HEK293 (cell line): ENCODE measurements around the gene C19orf25.
A peak's percentile ranks its signal among the peaks of the same experiment; 100 is the strongest.

Experiments
- CTCF ChIA-PET: fragments of 350-600 bp; formaldehyde crosslinking; extraction: SDS; loops from one replicate; lab custom pipeline; 2021; ENCODE audit warnings: antibody characterized with exemption; lab: Yijun Ruan, JAX
- POLR2A ChIA-PET: fragments of 300-600 bp; formaldehyde crosslinking; extraction: SDS; loops from one replicate; lab custom pipeline; 2020; ENCODE audit warnings: antibody characterized with exemption, inconsistent platforms; lab: Yijun Ruan, JAX
- H3K27ac ChIP-seq: fragments of 200-500 bp; sonication (Bioruptor generic); 2 replicates; pipeline ENCODE4 v1.5.1; 2014; ENCODE audit warnings: low read depth, low read length, control low read depth, inconsistent platforms; ENCODE audit errors: extremely low read depth
- H3K36me3 ChIP-seq, 2 experiments: fragments of 200-500 bp in 1 of 2; sonication (Bioruptor generic) in 1 of 2; 1 replicate in 1 of 2; 2 replicates in 1 of 2; pipeline ENCODE4 v1.5.1; 2014 to 2017; ENCODE audit warnings: inconsistent platforms in 2 of 2, low read length in 2 of 2; ENCODE audit not compliant: control insufficient read depth in 2 of 2, insufficient read depth in 1 of 2
- H3K4me1 ChIP-seq: fragments of 200-500 bp; sonication (Bioruptor generic); 2 replicates; pipeline ENCODE4 v1.5.1; 2014; ENCODE audit warnings: mild to moderate bottlenecking, low read length, inconsistent platforms; ENCODE audit not compliant: control insufficient read depth, insufficient read depth
- H3K4me3 ChIP-seq: 2 replicates; pipeline ENCODE4 v1.5.1; 2011; ENCODE audit warnings: low read depth, mild to moderate bottlenecking, control low read depth, low read length, moderate library complexity
- H3K9me3 ChIP-seq: fragments of 200-500 bp; sonication (Bioruptor generic); 2 replicates; pipeline ENCODE4 v1.5.1; 2014; ENCODE audit warnings: low read depth, low read length, inconsistent platforms; ENCODE audit not compliant: control insufficient read depth, insufficient read depth
- GLI4 ChIP-seq: fragments of 450-650 bp; formaldehyde crosslinking; IDR thresholded peaks from 2 replicates; pipeline ENCODE4 v1.5.1; 2016; ENCODE audit warnings: missing biosample characterization, missing genetic modification characterization
- GLIS1 ChIP-seq: fragments of 450-650 bp; formaldehyde crosslinking; IDR thresholded peaks from 2 replicates; pipeline ENCODE4 v1.5.1; 2016; ENCODE audit warnings: missing biosample characterization, missing genetic modification characterization
- KLF9 ChIP-seq: fragments of 450-650 bp; formaldehyde crosslinking; IDR thresholded peaks from 2 replicates; pipeline ENCODE4 v1.5.1; 2016; ENCODE audit warnings: missing biosample characterization, missing genetic modification characterization, low read depth
- SETDB1 ChIP-seq: IDR thresholded peaks from one replicate; pipeline ENCODE4 v1.6.1; 2017; ENCODE audit warnings: mild to moderate bottlenecking, low read length, moderate library complexity, mixed read lengths; ENCODE audit not compliant: insufficient read length
- ZBTB21 ChIP-seq: fragments of 450-650 bp; formaldehyde crosslinking; IDR thresholded peaks from 2 replicates; pipeline ENCODE4 v1.5.1; 2017; ENCODE audit warnings: missing biosample characterization, missing genetic modification characterization
- ZBTB8A ChIP-seq: fragments of 450-650 bp; formaldehyde crosslinking; IDR thresholded peaks from 2 replicates; pipeline ENCODE4 v1.5.1; 2016; ENCODE audit warnings: missing biosample characterization, missing genetic modification characterization
- ZFP3 ChIP-seq: fragments of 450-650 bp; formaldehyde crosslinking; IDR thresholded peaks from 2 replicates; pipeline ENCODE4 v1.5.1; 2016; ENCODE audit warnings: low read depth, missing biosample characterization, missing genetic modification characterization
- ZNF132 ChIP-seq: fragments of 450-650 bp; formaldehyde crosslinking; IDR thresholded peaks from 2 replicates; pipeline ENCODE4 v1.5.1; 2017; ENCODE audit warnings: missing biosample characterization, missing genetic modification characterization, borderline replicate concordance
- ZNF146 ChIP-seq: fragments of 450-650 bp; formaldehyde crosslinking; IDR thresholded peaks from 2 replicates; pipeline ENCODE4 v1.5.1; 2016; ENCODE audit warnings: missing biosample characterization, missing genetic modification characterization
- ZNF24 ChIP-seq: fragments of 450-650 bp; formaldehyde crosslinking; IDR thresholded peaks from 2 replicates; pipeline ENCODE4 v1.5.1; 2016; ENCODE audit warnings: missing biosample characterization, missing genetic modification characterization
- ZNF292 ChIP-seq: fragments of 450-650 bp; formaldehyde crosslinking; IDR thresholded peaks from 2 replicates; pipeline ENCODE4 v1.5.1; 2016; ENCODE audit warnings: low read depth, missing biosample characterization, missing genetic modification characterization, borderline replicate concordance
- ZNF311 ChIP-seq: fragments of 450-650 bp; formaldehyde crosslinking; IDR thresholded peaks from 2 replicates; pipeline ENCODE4 v1.5.1; 2017; ENCODE audit warnings: missing biosample characterization, missing genetic modification characterization, borderline replicate concordance
- ZNF366 ChIP-seq: fragments of 450-650 bp; formaldehyde crosslinking; conservative IDR thresholded peaks from 2 replicates; pipeline ENCODE4 v1.5.1; 2016; ENCODE audit warnings: missing biosample characterization, missing genetic modification characterization
- ZNF423 ChIP-seq: fragments of 450-650 bp; formaldehyde crosslinking; IDR thresholded peaks from 2 replicates; pipeline ENCODE4 v1.5.1; 2016; ENCODE audit warnings: missing biosample characterization, missing genetic modification characterization
- ZNF548 ChIP-seq: fragments of 450-650 bp; formaldehyde crosslinking; IDR thresholded peaks from 2 replicates; pipeline ENCODE4 v1.5.1; 2016; ENCODE audit warnings: missing biosample characterization, missing genetic modification characterization
- ZNF549 ChIP-seq: fragments of 450-650 bp; IDR thresholded peaks from 2 replicates; pipeline ENCODE4 v1.5.1; 2018; ENCODE audit warnings: missing biosample characterization, missing genetic modification characterization, mild to moderate bottlenecking, inconsistent platforms, moderate library complexity
- ZNF596 ChIP-seq: fragments of 450-650 bp; IDR thresholded peaks from 2 replicates; pipeline ENCODE4 v1.5.0; 2018; ENCODE audit warnings: missing biosample characterization, mild to moderate bottlenecking, missing genetic modification characterization, moderate library complexity
- ZNF621 ChIP-seq: fragments of 450-650 bp; formaldehyde crosslinking; IDR thresholded peaks from 2 replicates; pipeline ENCODE4 v1.5.1; 2017; ENCODE audit warnings: missing biosample characterization, missing genetic modification characterization
- ZNF623 ChIP-seq: fragments of 450-650 bp; formaldehyde crosslinking; IDR thresholded peaks from 2 replicates; pipeline ENCODE4 v1.5.1; 2016; ENCODE audit warnings: missing biosample characterization, missing genetic modification characterization
- ZNF777 ChIP-seq: fragments of 450-650 bp; formaldehyde crosslinking; IDR thresholded peaks from 2 replicates; pipeline ENCODE4 v1.5.1; 2017; ENCODE audit warnings: missing biosample characterization, missing genetic modification characterization, borderline replicate concordance
- ZSCAN30 ChIP-seq: fragments of 450-650 bp; IDR thresholded peaks from 2 replicates; pipeline ENCODE4 v1.5.1; 2018; ENCODE audit warnings: missing biosample characterization, mild to moderate bottlenecking, missing genetic modification characterization, moderate library complexity
- TF ChIP-seq, protein P1 (sequence below): fragments of 450-650 bp; formaldehyde crosslinking; IDR thresholded peaks from 2 replicates; pipeline ENCODE4 v1.5.1; 2016; ENCODE audit warnings: missing biosample characterization, missing genetic modification characterization
- TF ChIP-seq, protein P2 (sequence below): fragments of 450-650 bp; formaldehyde crosslinking; IDR thresholded peaks from 2 replicates; pipeline ENCODE4 v1.5.0; 2017; ENCODE audit warnings: missing biosample characterization, missing genetic modification characterization, borderline replicate concordance
- TF ChIP-seq, protein P3 (sequence below): fragments of 450-650 bp; formaldehyde crosslinking; IDR thresholded peaks from 2 replicates; pipeline ENCODE4 v1.5.1; 2017; ENCODE audit warnings: missing biosample characterization, mild to moderate bottlenecking, missing genetic modification characterization, moderate library complexity

C19orf25 gene

DNA sequence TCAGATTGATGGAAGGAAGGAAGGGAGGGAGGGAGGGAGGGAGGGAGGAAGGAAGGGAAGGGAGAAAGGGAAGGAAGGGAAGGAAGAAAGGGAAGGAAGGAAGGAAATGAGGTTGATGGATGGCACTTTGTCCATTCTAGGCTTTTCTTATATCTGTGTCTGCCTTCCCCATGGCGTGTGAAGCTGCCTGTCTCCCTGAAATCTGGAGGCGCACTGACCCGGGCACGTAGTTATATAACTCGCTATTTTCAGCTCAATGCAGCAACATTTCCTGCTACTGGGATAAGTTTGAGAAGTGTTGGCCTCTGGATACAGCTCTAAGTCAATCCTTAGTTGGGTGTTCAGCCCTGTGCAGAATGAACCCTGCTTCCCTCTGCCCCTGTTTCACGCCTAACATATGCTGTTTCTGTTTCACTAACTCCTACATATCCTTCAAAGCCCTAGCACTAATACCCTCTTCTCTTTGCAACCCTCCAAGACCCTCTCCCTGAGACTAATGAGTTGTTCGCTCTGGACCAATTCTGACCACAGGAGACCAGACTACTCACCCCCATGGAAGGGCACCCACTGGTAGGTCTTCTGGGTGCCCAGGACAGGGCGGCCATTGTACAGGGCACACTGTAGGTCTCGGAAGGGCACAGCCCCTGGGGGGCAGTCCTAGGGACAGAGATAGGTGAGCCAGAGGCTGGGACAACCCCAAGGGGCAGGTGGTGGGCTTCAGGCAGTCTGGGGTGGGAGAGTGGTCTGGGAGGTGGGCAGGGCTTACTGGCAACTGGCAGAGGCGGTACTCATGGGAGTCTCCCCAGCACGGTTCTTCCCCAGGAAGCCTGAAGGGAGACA lies 30.8 kb upstream of the C19orf25 start (continued):
- TF ChIP-seq, protein P1, sequence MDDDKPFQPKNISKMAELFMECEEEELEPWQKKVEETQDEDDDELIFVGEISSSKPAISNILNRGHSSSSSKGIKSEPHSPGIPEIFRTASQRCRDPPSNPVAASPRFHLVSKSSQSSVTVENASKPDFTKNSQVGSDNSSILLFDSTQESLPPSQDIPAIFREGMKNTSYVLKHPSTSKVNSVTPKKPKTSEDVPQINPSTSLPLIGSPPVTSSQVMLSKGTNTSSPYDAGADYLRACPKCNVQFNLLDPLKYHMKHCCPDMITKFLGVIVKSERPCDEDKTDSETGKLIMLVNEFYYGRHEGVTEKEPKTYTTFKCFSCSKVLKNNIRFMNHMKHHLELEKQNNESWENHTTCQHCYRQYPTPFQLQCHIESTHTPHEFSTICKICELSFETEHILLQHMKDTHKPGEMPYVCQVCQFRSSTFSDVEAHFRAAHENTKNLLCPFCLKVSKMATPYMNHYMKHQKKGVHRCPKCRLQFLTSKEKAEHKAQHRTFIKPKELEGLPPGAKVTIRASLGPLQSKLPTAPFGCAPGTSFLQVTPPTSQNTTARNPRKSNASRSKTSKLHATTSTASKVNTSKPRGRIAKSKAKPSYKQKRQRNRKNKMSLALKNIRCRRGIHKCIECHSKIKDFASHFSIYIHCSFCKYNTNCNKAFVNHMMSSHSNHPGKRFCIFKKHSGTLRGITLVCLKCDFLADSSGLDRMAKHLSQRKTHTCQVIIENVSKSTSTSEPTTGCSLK (tag by site-specific recombination) = no peak
- TF ChIP-seq ZNF549 (tag by site-specific recombination) = no peak
- TF ChIP-seq ZNF146 (tag by site-specific recombination) = no peak
- no peak for TF ChIP-seq ZNF548 (tag by site-specific recombination)
- no peak for TF ChIP-seq ZNF621
- TF ChIP-seq GLI4 (tag by site-specific recombination) = no peak
- no peak for TF ChIP-seq ZNF596 (tag by site-specific recombination)
- TF ChIP-seq ZBTB8A (tag by site-specific recombination) = peak; percentile 74
- TF ChIP-seq ZNF366 (tag by site-specific recombination) = peak; percentile 47
- TF ChIP-seq ZNF311 (tag by site-specific recombination) = no peak
- TF ChIP-seq GLIS1 (tag by site-specific recombination) = no peak
- peak; percentile 99 for TF ChIP-seq ZFP3 (tag by site-specific recombination)
- no peak for TF ChIP-seq ZNF132 (tag by site-specific recombination)
- no peak for TF ChIP-seq ZBTB21 (tag by site-specific recombination)
- no peak for TF ChIP-seq ZNF24 (tag by site-specific recombination)
- TF ChIP-seq KLF9 (tag by site-specific recombination) = no peak
- TF ChIP-seq, protein P2, sequence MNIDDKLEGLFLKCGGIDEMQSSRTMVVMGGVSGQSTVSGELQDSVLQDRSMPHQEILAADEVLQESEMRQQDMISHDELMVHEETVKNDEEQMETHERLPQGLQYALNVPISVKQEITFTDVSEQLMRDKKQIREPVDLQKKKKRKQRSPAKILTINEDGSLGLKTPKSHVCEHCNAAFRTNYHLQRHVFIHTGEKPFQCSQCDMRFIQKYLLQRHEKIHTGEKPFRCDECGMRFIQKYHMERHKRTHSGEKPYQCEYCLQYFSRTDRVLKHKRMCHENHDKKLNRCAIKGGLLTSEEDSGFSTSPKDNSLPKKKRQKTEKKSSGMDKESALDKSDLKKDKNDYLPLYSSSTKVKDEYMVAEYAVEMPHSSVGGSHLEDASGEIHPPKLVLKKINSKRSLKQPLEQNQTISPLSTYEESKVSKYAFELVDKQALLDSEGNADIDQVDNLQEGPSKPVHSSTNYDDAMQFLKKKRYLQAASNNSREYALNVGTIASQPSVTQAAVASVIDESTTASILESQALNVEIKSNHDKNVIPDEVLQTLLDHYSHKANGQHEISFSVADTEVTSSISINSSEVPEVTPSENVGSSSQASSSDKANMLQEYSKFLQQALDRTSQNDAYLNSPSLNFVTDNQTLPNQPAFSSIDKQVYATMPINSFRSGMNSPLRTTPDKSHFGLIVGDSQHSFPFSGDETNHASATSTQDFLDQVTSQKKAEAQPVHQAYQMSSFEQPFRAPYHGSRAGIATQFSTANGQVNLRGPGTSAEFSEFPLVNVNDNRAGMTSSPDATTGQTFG (tag by site-specific recombination) = no peak
- TF ChIP-seq, all 188 proteins: peak for 5

DNA sequence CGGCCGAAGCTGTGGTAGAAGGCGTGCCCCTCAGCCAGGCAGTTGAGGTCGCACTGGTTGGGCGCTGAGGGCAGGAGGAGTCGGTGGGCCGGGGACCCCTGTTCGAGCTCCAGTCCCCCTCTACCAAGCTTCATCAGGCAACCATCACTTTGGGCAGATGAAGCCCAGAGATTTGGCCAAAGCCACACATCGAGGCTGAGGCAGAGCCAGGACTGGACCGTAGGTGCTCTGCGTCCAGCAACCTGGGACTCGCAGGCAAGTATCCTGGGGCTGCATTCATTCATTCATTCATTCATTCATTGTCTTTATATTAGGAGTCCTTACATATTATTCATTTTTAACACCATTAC lies 29.5 kb upstream of the C19orf25 start:
- Histone ChIP-seq H3K4me1 (peaks cover 3% of the 10 kb centered on the region; the same call in 1 of the 2 replicates), H3K9me3 (no peaks in the 10 kb centered on the region), H3K4me3 (no peak overlapping the region; the same call in 1 of the 2 replicates), H3K36me3 (no peaks in the 10 kb centered on the region), H3K27ac (no peak overlapping the region)
- ChIA-PET POLR2A (no interaction called here), CTCF (interaction anchor here (0.6 kb wide), 1 partner anchor 22 kb away, joined by 3 read pairs; no protein-coding TSS in a partner anchor)
- no peak for TF ChIP-seq ZNF292 (tag by site-specific recombination)
- TF ChIP-seq ZNF623 = no peak
- peak; percentile 25; the same call in 1 of the 2 replicates for TF ChIP-seq ZSCAN30
- 0 out of 2 replicates have a peak, but pooled peaks have one; percentile 50 for TF ChIP-seq ZNF423
- TF ChIP-seq, protein P3, sequence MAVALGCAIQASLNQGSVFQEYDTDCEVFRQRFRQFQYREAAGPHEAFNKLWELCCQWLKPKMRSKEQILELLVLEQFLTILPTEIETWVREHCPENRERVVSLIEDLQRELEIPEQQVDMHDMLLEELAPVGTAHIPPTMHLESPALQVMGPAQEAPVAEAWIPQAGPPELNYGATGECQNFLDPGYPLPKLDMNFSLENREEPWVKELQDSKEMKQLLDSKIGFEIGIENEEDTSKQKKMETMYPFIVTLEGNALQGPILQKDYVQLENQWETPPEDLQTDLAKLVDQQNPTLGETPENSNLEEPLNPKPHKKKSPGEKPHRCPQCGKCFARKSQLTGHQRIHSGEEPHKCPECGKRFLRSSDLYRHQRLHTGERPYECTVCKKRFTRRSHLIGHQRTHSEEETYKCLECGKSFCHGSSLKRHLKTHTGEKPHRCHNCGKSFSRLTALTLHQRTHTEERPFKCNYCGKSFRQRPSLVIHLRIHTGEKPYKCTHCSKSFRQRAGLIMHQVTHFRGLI (tag by site-specific recombination) = peak; percentile 67
- TF ChIP-seq ZNF777 (tag by site-specific recombination) = peak; percentile 75; the same call in 1 of the 2 replicates
- TF ChIP-seq SETDB1 = peak; percentile 66
- peak; percentile 88 for TF ChIP-seq ZNF24 (tag by site-specific recombination)
